Aorta (tissue), 5 donors: ENCODE measurements around the gene LRBA. TPM values are rescaled to one million over a fixed set of nuclear protein-coding genes. Genes with fewer than 3 reads are reported as not detected.
"Not testable (repeated sequence)": the region's sequence is repeated elsewhere in the genome, so short reads cannot be mapped to it uniquely, and the experiment has no call there.

Experiments
- ATAC-seq: fragments of 200-7000 bp; cut with Tn5 transposase; one replicate; pipeline ENCODE4 v1.9.1; 2022; ENCODE audit warnings: moderate library complexity; ENCODE audit not compliant: low FRiP score
- DNase-seq, 2 donors: peaks; one replicate each; pipeline ENCODE4 v3.0.0-alpha.2; 2020
- H3K27ac ChIP-seq, 2 donors: one replicate each; pipeline ENCODE4 v1.5.1; 2013; ENCODE audit warnings: low read length in 2 of 2, mild to moderate bottlenecking in 2 of 2, moderate library complexity in 2 of 2, control low read depth in 1 of 2, inconsistent platforms in 1 of 2, low read depth in 1 of 2
- H3K27me3 ChIP-seq, 2 donors: one replicate each; pipeline ENCODE4 v1.6.1; 2013; ENCODE audit warnings: control low read depth in 1 of 2, low read length in 1 of 2, mild to moderate bottlenecking in 1 of 2, moderate library complexity in 1 of 2; ENCODE audit not compliant: insufficient read depth in 2 of 2, control insufficient read depth in 1 of 2
- H3K36me3 ChIP-seq, 2 donors: one replicate each; pipeline ENCODE4 v1.6.1; 2013; ENCODE audit warnings: control low read depth in 1 of 2, low read length in 1 of 2, mild to moderate bottlenecking in 1 of 2; ENCODE audit not compliant: insufficient read depth in 2 of 2, control insufficient read depth in 1 of 2
- H3K4me1 ChIP-seq, 2 donors: one replicate each; pipeline ENCODE4 v1.6.1; 2013; ENCODE audit warnings: low read length in 2 of 2, control low read depth in 1 of 2, mild to moderate bottlenecking in 1 of 2, moderate library complexity in 1 of 2; ENCODE audit not compliant: insufficient read depth in 2 of 2, control insufficient read depth in 1 of 2
- H3K4me3 ChIP-seq, 2 donors: one replicate each; pipeline ENCODE4 v1.5.1; 2013; ENCODE audit warnings: low read length in 2 of 2, control low read depth in 1 of 2, mild to moderate bottlenecking in 1 of 2
- H3K9me3 ChIP-seq: one replicate; pipeline ENCODE4 v1.6.1; 2013; ENCODE audit warnings: mild to moderate bottlenecking, low read length; ENCODE audit not compliant: control insufficient read depth
- WGBS, 2 donors: extraction: QIAGEN DNeasy Blood & Tissue Kit; methylation state at CpG; one replicate each; pipeline ENCODE4 v1.1.7; 2013; 5-methylcytosine and 5-hydroxymethylcytosine counted together
- intact Hi-C, 2 donors: fragments of 100-400 bp; cut with DNase I; formaldehyde crosslinking; loops; one replicate each; pipeline versions ENCODE4 v1.14.2 to v1.15.0; 2022
- polyA plus RNA-seq, 2 donors: library from polyadenylated mRNA; stranded (reverse); fragments of 200-250 nt; gene quantifications; one replicate each; pipeline ENCODE4 v1.2.3, GENCODE V29; 2013
- total RNA-seq, 2 donors: library from RNA; stranded (reverse); fragmentation: NEBNext Ultra II Directional; extraction: Animal tissue kit (Norgen Biotek cat#: 25700); gene quantifications; one replicate each; pipeline ENCODE4 v1.2.1, GENCODE V29; 2021
- donor health status: healthy with polysubstance abuse.
- donor health status: Bipolar disorder and iron deficiency.
- donor health status: DM: no; HTN: no; CAD: no.
- donor health status: DM: no; HTN: no; CAD: no.
- donor health status: DM: yes; HTN: yes; CAD: no.

Gene LRBA
- total and polyA plus RNA-seq, 4 donors: 4.8 to 34.5 (median 15.4) TPM

DNA sequence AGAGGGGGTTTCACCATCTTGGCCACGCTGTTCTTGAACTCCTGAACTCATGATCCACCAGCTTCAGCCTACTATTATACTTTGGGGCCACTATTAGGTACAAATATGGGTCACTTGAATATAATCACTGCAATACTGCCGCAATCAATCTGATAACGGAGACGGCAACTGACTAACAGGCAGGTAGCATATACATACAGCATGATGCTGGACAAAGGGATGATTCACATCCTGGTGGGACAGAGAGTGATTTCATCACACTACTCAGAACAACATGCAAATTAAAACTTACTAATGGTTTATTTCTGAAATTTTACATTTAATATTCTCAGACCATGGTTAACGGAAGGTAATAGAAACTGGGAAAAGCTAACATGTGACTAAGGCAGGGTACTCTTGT is 10.9 kb downstream of the LRBA start:
- intact Hi-C loops: no loop called here
- 96 to 98% methylated on average over 5 of the region's 5 CpGs for WGBS, 2 donors

DNA sequence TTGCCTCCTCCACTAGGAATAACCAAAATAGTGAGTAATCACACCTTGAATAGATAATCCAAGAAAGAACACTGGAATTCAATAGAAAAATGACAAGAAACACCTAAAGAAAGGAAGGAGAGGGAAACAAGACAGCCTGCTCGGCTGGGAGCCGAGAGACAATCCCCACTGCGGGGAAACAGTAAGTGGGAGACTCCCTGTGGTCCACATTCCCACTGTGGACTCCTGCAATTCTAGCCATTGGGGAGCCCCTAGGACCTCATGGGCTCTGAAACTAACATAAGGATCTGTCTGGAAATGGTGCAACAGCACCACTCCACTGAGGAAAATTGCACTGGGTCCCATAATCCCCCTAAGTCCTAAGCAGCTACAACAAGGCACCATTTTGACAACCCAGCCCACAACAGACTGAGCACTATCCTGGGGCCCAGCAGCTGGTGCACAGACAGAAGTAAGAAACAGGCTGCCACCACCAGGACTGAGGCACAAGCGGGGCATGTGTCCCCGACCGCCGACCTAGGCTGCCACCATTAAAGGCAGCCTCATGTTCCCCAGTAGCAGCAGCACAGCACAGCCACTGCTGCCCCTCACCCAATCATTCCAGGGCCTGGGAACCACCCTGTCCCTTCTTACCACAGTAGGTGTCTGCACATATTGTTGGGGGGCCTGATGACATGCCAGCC is 14.2 kb downstream of the LRBA start:
- Histone ChIP-seq H3K9me3 (no peaks in the 10 kb centered on the region), H3K36me3 (no peaks in the 10 kb centered on the region), H3K27me3 (no peaks in the 10 kb centered on the region), H3K4me3 (no peak overlapping the region), H3K27ac (no peak overlapping the region), H3K4me1 (no peaks in the 10 kb centered on the region)
- no peak for ATAC-seq
- WGBS, 2 donors: 96 to 97% methylated on average over 7 of the region's 7 CpGs
- intact Hi-C loops: no loop called here
- no peak for DNase-seq

More for the DNA sequence above, 10.9 kb downstream of the LRBA start:
- Histone ChIP-seq H3K9me3 (no peaks in the 10 kb centered on the region), H3K27me3 (no peaks in the 10 kb centered on the region), H3K27ac (no peak overlapping the region), H3K4me1 (no peaks in the 10 kb centered on the region), H3K4me3 (no peak overlapping the region), H3K36me3 (no peaks in the 10 kb centered on the region)
- DNase-seq (no peak), ATAC-seq (no peak)

DNA sequence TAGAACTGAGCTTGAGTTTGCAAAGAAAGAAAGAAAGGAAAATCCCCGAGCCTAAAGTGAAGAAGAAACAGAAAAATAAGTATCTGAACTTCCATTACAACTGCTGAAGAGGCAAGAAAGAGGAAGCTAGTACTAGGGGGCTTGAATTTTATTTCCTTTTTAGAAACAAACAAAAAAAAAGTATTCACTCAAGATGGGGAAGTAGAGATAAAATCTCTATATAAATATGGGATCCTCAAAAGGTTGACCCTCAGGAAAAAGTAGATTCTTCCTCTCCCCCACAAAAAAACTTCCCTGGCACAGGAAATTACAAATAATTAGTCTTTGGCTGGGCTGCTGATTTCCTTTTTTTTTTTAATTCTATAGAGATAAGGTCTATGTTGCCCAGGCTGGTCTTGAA is 16.0 kb downstream of the LRBA start:
- no peak for DNase-seq
- 94 to 100% methylated on average over 1 of the region's 1 CpG for WGBS, 2 donors
- Histone ChIP-seq H3K36me3 (no peaks in the 10 kb centered on the region), H3K27me3 (no peaks in the 10 kb centered on the region), H3K27ac (no peak overlapping the region), H3K4me1 (no peaks in the 10 kb centered on the region), H3K9me3 (no peaks in the 10 kb centered on the region), H3K4me3 (no peak overlapping the region)
- intact Hi-C loops: no loop called here
- ATAC-seq: no peak

DNA sequence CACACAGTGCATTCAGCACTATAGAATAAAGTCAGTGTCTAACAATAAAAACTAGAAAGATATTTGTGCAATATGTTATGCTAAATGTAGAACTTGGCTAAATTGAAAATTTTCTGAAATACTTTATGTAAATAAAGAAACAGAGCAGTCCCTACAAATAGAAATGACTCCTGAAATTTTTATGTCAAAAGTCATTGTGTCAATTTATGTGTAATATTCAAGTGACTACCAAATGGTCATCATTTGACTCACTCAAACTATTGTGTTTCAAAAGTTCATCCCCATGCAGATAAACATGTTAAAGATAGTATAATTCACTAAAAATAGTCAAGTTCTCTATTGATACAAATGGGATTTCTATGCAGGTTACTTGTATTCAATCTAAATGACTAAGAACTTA is 17.9 kb downstream of the LRBA start:
- intact Hi-C loops: no loop called here
- no peaks in the 10 kb centered on the region for H3K36me3 ChIP-seq
- no peaks in the 10 kb centered on the region for H3K4me1 ChIP-seq
- DNase-seq (no peak), ATAC-seq (no peak)
- no peaks in the 10 kb centered on the region for H3K9me3 ChIP-seq
- H3K4me3 ChIP-seq: no peak overlapping the region
- no peaks in the 10 kb centered on the region for H3K27me3 ChIP-seq
- H3K27ac ChIP-seq: no peak overlapping the region

DNA sequence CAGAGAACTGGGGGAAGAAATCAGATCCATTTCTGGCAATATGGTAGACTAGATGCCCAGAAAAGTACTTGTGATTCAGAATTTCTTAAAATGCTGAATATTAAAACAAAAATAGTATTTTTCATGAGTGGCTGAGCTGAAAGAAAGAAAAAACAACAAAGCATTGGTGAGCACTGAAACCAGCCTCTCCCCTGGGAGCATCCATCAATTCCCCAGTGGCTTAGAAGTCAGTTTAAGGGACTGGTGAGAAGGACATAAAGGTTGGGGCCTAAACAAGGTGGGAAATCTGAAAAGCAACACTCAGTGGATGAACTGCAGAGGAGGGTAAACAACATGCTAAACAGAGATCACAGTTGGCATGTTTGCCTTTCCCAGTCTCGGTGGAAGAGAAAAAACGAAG is 20.4 kb downstream of the LRBA start:
- no peak for ATAC-seq
- H3K9me3 ChIP-seq: no peaks in the 10 kb centered on the region

DNA sequence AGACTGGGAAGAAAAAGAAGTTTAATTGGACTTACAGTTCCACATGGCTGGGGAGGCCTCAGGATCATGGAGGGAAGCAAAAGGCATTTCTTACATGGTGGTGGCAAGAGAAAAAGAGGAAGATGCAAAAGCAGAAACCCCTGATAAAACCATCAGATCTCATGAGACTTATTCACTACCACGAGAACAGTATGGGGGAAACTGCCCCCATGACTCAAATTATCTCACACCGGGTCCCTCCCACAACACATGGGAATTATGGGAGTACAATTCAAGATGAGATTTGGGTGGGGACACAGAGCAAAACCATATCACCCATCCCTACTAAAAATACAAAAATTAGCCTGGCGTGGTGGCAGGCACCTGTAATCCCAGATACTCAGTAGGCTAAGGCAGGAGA is 21.5 kb downstream of the LRBA start:
- H3K9me3 ChIP-seq, H3K4me3 ChIP-seq, ATAC-seq, H3K4me1 ChIP-seq, H3K27me3 ChIP-seq, H3K36me3 ChIP-seq, DNase-seq, H3K27ac ChIP-seq, intact Hi-C loops: not testable (repeated sequence)
- WGBS, 2 donors: 98 to 100% methylated on average over 3 of the region's 3 CpGs

More for the DNA sequence above, 20.4 kb downstream of the LRBA start:
- Histone ChIP-seq H3K27me3 (no peaks in the 10 kb centered on the region), H3K27ac (no peak overlapping the region), H3K36me3 (no peaks in the 10 kb centered on the region), H3K4me1 (no peaks in the 10 kb centered on the region), H3K4me3 (no peak overlapping the region)
- whole genome bisulfite sequencing, 2 donors: 46 to 63% methylated on average over 2 of the region's 2 CpGs
- no peak for DNase-seq
- intact Hi-C loops: no loop called here

DNA sequence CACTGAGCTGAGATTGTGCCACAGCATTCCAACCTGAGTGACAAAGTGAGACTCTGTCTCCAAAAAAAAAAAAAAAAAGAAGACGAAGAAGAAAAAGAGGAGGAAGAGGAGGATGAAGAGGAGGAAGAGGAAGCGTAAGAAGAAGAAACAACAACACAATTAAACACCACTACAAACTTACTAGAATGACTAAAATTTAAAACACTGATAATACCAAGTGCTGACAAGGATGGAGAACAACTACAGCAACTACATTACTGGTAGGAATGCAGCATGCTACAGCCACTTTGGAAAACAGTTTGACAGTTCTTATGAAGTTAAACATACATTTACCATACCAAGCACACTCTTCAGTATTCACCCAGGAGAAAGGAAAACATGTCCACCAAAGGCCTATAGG is 24.1 kb downstream of the LRBA start:
- H3K4me1 ChIP-seq: no peaks in the 10 kb centered on the region
- ATAC-seq (no peak), DNase-seq (no peak)
- no peaks in the 10 kb centered on the region for H3K9me3 ChIP-seq
- no peak overlapping the region for H3K4me3 ChIP-seq
- intact Hi-C loops: no loop called here
- H3K27ac ChIP-seq: no peak overlapping the region
- H3K27me3 ChIP-seq: no peaks in the 10 kb centered on the region
- WGBS, 2 donors: 88 to 100% methylated on average over 1 to 2 of the region's 2 CpGs
- H3K36me3 ChIP-seq: no peaks in the 10 kb centered on the region

DNA sequence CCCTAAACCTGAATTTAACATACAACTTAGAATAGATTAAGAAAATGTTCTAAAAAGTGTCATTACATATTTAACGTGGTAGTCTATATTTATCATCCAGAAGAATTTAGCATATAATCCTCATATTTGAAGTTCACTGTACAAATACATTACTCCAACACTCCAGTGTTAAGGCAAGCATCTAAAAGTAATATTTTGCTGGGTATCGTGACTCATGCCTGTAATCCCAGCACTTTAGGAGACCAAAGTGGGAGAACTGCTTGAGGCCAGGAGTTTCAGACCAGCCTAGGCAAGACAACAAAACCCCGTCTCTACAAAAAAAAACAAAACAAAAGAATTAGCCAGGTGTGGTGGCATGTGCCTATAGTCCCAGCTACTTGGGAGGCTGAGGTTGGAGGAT is 24.8 kb downstream of the LRBA start:
- intact Hi-C loops: no loop called here
- no peaks in the 10 kb centered on the region for H3K36me3 ChIP-seq
- no peak overlapping the region for H3K4me3 ChIP-seq
- H3K9me3 ChIP-seq: no peaks in the 10 kb centered on the region
- no peak overlapping the region for H3K27ac ChIP-seq
- no peak for DNase-seq
- ATAC-seq: no peak
- no peaks in the 10 kb centered on the region for H3K27me3 ChIP-seq
- 82 to 89% methylated on average over 3 of the region's 3 CpGs for WGBS, 2 donors
- H3K4me1 ChIP-seq: no peaks in the 10 kb centered on the region

DNA sequence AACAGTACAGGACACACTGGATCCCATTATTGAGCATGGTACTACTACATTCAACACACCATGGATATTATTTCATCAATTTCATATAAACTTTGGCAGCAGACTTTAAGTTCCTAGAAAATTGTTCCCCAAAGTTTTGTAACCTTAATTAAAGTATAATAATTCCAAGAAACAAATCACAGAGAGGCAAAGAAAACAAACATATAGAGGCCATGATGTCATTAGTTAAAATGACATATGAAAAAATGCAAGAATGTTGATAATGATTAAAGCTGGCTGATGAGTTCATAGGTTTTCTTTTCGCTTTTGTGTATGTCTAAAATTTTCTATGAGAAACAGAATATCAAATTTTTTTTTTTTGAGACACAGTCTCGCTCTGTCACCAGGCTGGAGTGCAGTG is 26.8 kb downstream of the LRBA start:
- ATAC-seq (no peak), DNase-seq (no peak)
- H3K27me3 ChIP-seq: no peaks in the 10 kb centered on the region
- 92 to 93% methylated on average over 2 of the region's 2 CpGs for WGBS, 2 donors
- no peak overlapping the region for H3K4me3 ChIP-seq
- no peaks in the 10 kb centered on the region for H3K4me1 ChIP-seq
- no peak overlapping the region for H3K27ac ChIP-seq
- no peaks in the 10 kb centered on the region for H3K36me3 ChIP-seq
- H3K9me3 ChIP-seq: no peaks in the 10 kb centered on the region
- intact Hi-C loops: no loop called here
